Heart right ventricle (tissue), 16 donors: ENCODE data around the gene DOCK8. TPM values are rescaled to one million over a fixed set of nuclear protein-coding genes. Genes with fewer than 3 reads are reported as not detected.

Source experiments
- ATAC-seq, 8 donors: fragments of 200-7000 bp; cut with Tn5 transposase; one replicate each; pipeline ENCODE4 v1.9.1; 2020; ENCODE audit warnings: mild to moderate bottlenecking in 8 of 8, moderate library complexity in 8 of 8, moderate number of reproducible peaks in 1 of 8
- DNase-seq, 2 donors: peaks; one replicate each; pipeline ENCODE4 v3.0.0-alpha.2; 2020
- H3K27ac ChIP-seq, 10 donors: fragments of 200-600 bp; sonication (generic) in 2 of 10; one replicate each; pipeline versions ENCODE4 v1.5.0 to v1.8.0; 2020 to 2022; ENCODE audit warnings: mild to moderate bottlenecking in 3 of 10
- H3K27me3 ChIP-seq, 7 donors: fragments of 200-600 bp; one replicate each; pipeline ENCODE4 v1.8.0; 2021 to 2022; ENCODE audit warnings: mild to moderate bottlenecking in 2 of 7
- H3K36me3 ChIP-seq, 9 donors: fragments of 200-600 bp; sonication (generic) in 1 of 9; one replicate each; pipeline versions ENCODE4 v1.5.0 to v1.8.0; 2020 to 2022; ENCODE audit warnings: mild to moderate bottlenecking in 2 of 9
- H3K4me1 ChIP-seq, 9 donors: fragments of 200-600 bp; sonication (generic) in 1 of 9; one replicate each; pipeline versions ENCODE4 v1.5.0 to v1.8.0; 2020 to 2022; ENCODE audit warnings: mild to moderate bottlenecking in 4 of 9
- H3K4me3 ChIP-seq, 10 donors: fragments of 200-600 bp; sonication (generic) in 2 of 10; one replicate each; pipeline versions ENCODE4 v1.5.0 to v1.8.0; 2020 to 2022; ENCODE audit warnings: mild to moderate bottlenecking in 7 of 10, moderate library complexity in 2 of 10
- H3K9me3 ChIP-seq, 11 donors: fragments of 200-600 bp in 10 of 11; sonication (generic) in 2 of 11; one replicate each; pipeline versions ENCODE4 v1.5.0 to v1.8.0; 2013 to 2022; ENCODE audit warnings: mild to moderate bottlenecking in 2 of 11, control low read depth in 1 of 11, moderate library complexity in 1 of 11
- WGBS, 2 donors: extraction: QIAGEN DNeasy Blood & Tissue Kit; methylation state at CpG; one replicate each; pipeline ENCODE4 v1.1.7; 2013; ENCODE audit warnings: inconsistent platforms in 1 of 2; 5-methylcytosine and 5-hydroxymethylcytosine counted together
- intact Hi-C, 10 donors: fragments of 100-400 bp; cut with DNase I; formaldehyde crosslinking; loops; one replicate each; pipeline versions ENCODE4 v1.11.1 to v1.14.2; 2022
- polyA plus RNA-seq, 2 donors: library from polyadenylated mRNA; stranded (reverse); fragments of 200-250 nt; gene quantifications; one replicate each; pipeline ENCODE4 v1.2.3, GENCODE V29; 2013
- total RNA-seq, 10 donors: library from RNA; stranded (reverse); fragmentation: NEBNext Ultra II Directional in 3 of 10; extraction: Animal tissue kit (Norgen Biotek cat#: 25700) in 3 of 10; gene quantifications; one replicate each; pipeline versions ENCODE4 v1.2.1 to v1.2.4, GENCODE V29; 2021 to 2023
- TF ChIP-seq, protein P1 (sequence below), 9 donors: fragments of 200-600 bp; sonication (generic) in 2 of 9; IDR thresholded peaks; one replicate each; pipeline versions ENCODE4 v1.5.0 to v1.8.0; 2021 to 2022; ENCODE audit warnings: antibody characterized with exemption in 9 of 9, mild to moderate bottlenecking in 5 of 9, moderate library complexity in 1 of 9
- donor health status: Arrhythmogenic right ventricular cardiomyopathy.
- donor health status: ischemic (EF 13 %, LVEDD 7.1; RV severe dilation, severe dysfunction).
- donor health status: healthy with polysubstance abuse.
- donor health status: DM: no; HTN: yes; CAD: no.
- donor health status: DM: no; HTN: no; CAD: no.
- donor health status: ischemic (EF 25% LVEDD 6.9; RV normal size, moderate dysfunction).
- donor health status: ischemic (EF 25% LVEDD 5.7; RV mildly dilated, moderate dysfunction).
- donor health status: healthy.
- donor health status: DM: yes; HTN: yes; CAD: no.
- donor health status: Ischemic cardiomyopathy.
- donor health status: ischemic (EF 35%, LVEDD 5.7; RV mildly dilated, moderate dysfunction).
- donor health status: nonischemic (EF 11% LVEDD 7.7; RV severe dilation, severe dysfunction).
- donor health status: DM: yes; HTN: yes; CAD: no.
- donor health status: PGD.
- donor health status: ischemic (EF 29% LVEDD 5.4; RV normal size, mild dysfunction).
- donor health status: nonischemic (EF 23%, LVEDD 6.1; RV moderate dilation, normal function).

The DOCK8 gene
- total and polyA plus RNA-seq, 12 donors = 0.83 to 24.3 (median 2.7) TPM

DNA sequence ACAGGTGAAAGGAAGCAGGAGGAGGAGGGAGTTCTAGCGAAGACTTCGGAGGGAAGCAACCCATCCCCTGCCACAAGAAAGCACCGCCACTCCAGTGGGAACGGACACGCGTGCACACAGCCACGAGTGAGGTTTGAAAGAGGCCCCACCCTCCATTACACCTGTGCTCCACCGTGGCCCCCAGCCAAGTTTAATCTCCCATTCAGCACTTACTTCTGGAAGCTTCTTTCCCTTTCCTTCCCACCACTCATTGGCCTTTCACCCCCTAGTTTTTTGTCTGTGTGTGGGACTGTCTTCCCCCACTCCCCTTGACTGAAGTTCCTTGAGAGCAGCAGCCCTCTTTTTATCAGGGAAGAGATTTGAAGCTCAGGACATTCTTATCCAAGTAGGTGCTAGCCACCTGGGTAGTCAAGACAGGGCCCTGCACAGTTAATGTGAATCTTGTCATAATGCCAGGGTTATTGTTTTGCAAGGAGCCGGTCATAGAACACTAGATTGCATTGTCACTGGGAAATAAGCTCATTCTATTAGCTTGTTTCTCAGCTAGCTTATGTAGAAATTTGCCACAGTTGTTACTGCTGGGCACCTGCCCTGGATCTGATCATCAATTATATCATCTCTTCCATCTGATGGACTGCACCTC is 256.0 kb downstream of the DOCK8 start:
- TF ChIP-seq, protein P1, sequence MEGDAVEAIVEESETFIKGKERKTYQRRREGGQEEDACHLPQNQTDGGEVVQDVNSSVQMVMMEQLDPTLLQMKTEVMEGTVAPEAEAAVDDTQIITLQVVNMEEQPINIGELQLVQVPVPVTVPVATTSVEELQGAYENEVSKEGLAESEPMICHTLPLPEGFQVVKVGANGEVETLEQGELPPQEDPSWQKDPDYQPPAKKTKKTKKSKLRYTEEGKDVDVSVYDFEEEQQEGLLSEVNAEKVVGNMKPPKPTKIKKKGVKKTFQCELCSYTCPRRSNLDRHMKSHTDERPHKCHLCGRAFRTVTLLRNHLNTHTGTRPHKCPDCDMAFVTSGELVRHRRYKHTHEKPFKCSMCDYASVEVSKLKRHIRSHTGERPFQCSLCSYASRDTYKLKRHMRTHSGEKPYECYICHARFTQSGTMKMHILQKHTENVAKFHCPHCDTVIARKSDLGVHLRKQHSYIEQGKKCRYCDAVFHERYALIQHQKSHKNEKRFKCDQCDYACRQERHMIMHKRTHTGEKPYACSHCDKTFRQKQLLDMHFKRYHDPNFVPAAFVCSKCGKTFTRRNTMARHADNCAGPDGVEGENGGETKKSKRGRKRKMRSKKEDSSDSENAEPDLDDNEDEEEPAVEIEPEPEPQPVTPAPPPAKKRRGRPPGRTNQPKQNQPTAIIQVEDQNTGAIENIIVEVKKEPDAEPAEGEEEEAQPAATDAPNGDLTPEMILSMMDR (IDR thresholded peaks at IDR 0.05) = no peak
- Histone ChIP-seq H3K27ac (peak overlapping the region in 9 of 10 donors; percentile 10 to 91 (median 84)), H3K9me3 (no peaks in the 10 kb centered on the region), H3K36me3 (peaks cover 0 to 10% (median 0%) of the 10 kb centered on the region in 9 donors), H3K4me3 (peak overlapping the region in 9 of 10 donors; percentile 35 to 73 (median 65)), H3K27me3 (no peaks in the 10 kb centered on the region), H3K4me1 (peaks cover 0 to 29% (median 13%) of the 10 kb centered on the region in 9 donors)
- ATAC-seq = peak in 5 of 8 donors; percentile 1 to 36 (median 19)
- peak; percentile 16 to 21 for DNase-seq
- intact Hi-C loops = loop anchor here in 1 of 10 donors (5.0 kb wide), 1 partner anchor 67 kb away; no protein-coding TSS in a partner anchor
- 7 to 11% methylated on average over 9 of the region's 9 CpGs for WGBS, 2 donors

DNA sequence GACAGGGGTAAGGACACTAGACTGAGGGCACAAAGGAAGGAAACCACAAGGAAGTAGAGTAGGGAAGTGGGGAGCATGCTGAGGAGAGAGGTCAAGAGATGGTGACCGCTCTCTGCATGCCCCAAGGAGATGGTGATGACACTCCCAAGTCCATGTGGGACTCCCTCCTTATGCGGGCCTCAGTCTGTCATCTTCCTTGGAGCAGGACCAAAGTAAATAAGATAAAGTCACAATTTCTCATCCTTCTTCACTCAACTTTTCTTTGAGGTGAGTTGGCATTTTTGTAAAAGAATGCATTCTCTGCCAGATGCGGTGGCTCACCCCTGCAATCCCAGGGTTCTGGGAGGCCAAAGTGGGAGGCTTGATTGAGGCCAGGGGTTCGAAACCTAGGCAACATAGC is 256.7 kb downstream of the DOCK8 start:
- Histone ChIP-seq H3K36me3 (peaks cover 0 to 3% (median 0%) of the 10 kb centered on the region in 9 donors), H3K4me1 (peaks cover 0 to 29% (median 13%) of the 10 kb centered on the region in 9 donors), H3K4me3 (peak overlapping the region in 1 of 10 donors; percentile 62), H3K27ac (no peak overlapping the region), H3K27me3 (no peaks in the 10 kb centered on the region), H3K9me3 (no peaks in the 10 kb centered on the region)
- TF ChIP-seq, protein P1 (IDR thresholded peaks at IDR 0.05) = no peak
- intact Hi-C loops = loop anchor here in 1 of 10 donors (5.0 kb wide), 1 partner anchor 66 kb away; no protein-coding TSS in a partner anchor
- ATAC-seq (no peak), DNase-seq (no peak)
- 83 to 89% methylated on average over 4 of the region's 4 CpGs for whole genome bisulfite sequencing, 2 donors

DNA sequence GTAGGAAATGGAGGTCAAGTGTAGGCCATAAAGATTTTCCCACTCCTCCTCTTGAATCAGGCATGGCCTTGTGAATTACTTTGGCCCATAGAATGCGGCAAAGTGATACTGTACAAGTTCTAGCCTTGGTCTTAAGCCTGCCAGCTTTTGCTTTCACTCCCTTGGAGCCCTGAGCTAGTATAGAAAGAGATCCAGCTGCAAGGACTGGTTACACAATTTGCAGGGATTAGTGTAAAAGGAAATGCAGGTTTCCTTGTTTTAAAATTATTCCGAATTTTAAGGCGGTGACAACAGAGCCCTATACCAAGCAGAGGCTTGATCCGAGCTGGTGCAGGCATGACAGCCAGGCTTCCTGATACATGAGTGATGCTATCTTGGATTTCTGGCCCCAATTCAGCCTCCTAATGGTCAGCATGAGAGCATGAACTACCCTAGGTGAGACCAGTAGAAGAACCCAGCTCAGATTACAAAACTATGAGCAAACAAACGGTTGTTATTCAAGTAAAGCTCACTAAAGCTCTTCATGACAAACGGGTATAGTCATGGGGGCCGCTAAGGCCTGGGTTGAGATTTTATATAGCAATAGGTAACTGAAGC is 257.9 kb downstream of the DOCK8 start:
- 89 to 90% methylated on average over 7 of the region's 7 CpGs for WGBS, 2 donors
- intact Hi-C loops = loop anchor here in 2 of 10 donors (2.0 to 5.0 kb wide), 2 partner anchors 20 to 65 kb away; no protein-coding TSS in a partner anchor

DNA sequence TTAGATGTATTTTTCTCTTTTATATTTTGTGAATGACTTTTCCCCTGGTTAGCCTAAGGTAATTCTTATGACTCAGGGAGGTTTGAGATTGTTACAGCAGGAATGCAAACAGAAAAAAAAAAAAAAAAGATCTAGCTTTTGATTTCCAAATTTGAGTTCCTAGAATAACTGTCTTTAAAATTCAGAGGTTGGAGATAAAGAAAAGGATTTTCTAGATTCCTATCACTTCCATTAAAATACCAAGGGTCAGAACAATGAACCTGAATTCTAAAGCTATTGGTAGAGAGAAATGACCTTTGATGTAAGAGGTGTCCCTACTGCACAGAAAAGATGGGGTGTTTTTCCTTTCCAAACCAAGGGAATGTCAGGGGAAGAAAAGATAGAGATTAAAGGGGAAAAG is 262.5 kb downstream of the DOCK8 start:
- Histone ChIP-seq H3K4me1 (no peaks in the 10 kb centered on the region), H3K27ac (no peak overlapping the region), H3K9me3 (no peaks in the 10 kb centered on the region), H3K36me3 (no peaks in the 10 kb centered on the region), H3K4me3 (no peak overlapping the region), H3K27me3 (no peaks in the 10 kb centered on the region)
- ATAC-seq (no peak), DNase-seq (no peak)
- TF ChIP-seq, protein P1 (IDR thresholded peaks at IDR 0.05) = no peak
- intact Hi-C loops = no loop called here

More for the DNA sequence above, 257.9 kb downstream of the DOCK8 start:
- Histone ChIP-seq H3K9me3 (no peaks in the 10 kb centered on the region), H3K27ac (no peak overlapping the region), H3K27me3 (no peaks in the 10 kb centered on the region), H3K4me3 (no peak overlapping the region), H3K4me1 (peaks cover 0 to 29% (median 13%) of the 10 kb centered on the region in 9 donors), H3K36me3 (no peaks in the 10 kb centered on the region)
- ATAC-seq = no peak
- DNase-seq = no peak
- TF ChIP-seq, protein P1 (IDR thresholded peaks at IDR 0.05) = no peak
